ENCODE data around the gene PRKCB.

The PRKCB gene

GRCh38 chr16:23867566-23867965, 31.8 kb downstream of the PRKCB start:
- no peak for DNase-seq

GRCh38 chr16:23868136-23868535, 32.4 kb downstream of the PRKCB start:
- DNase-seq, result no peak

GRCh38 chr16:23869052-23869451, 33.3 kb downstream of the PRKCB start:
- DNase-seq, result no peak

- DNase-seq, result no peak
Observed at GRCh38 chr16:23871924-23872323, 36.1 kb downstream of the PRKCB start.

- DNase-seq, result no peak
Observed at GRCh38 chr16:23874613-23875294, 39.0 kb downstream of the PRKCB start.

- DNase-seq, result no peak
Observed at GRCh38 chr16:23876256-23876896, 40.6 kb downstream of the PRKCB start.

GRCh38 chr16:23877107-23878070, 41.6 kb downstream of the PRKCB start:
- no peak for DNase-seq

- no peak for DNase-seq
Observed at GRCh38 chr16:23879735-23880373, 44.1 kb downstream of the PRKCB start.

GRCh38 chr16:23889189-23889588, 53.4 kb downstream of the PRKCB start:
- no peak for DNase-seq

GRCh38 chr16:23893986-23894385, 58.2 kb downstream of the PRKCB start:
- DNase-seq, result no peak

GRCh38 chr16:23895052-23895451, 59.3 kb downstream of the PRKCB start:
- no peak for DNase-seq

- DNase-seq, result no peak
Observed at GRCh38 chr16:23896832-23897821, 61.3 kb downstream of the PRKCB start.

- DNase-seq, result no peak
Observed at GRCh38 chr16:23898682-23899430, 63.1 kb downstream of the PRKCB start.

- DNase-seq, result no peak
Observed at GRCh38 chr16:23899869-23900268, 64.1 kb downstream of the PRKCB start.

GRCh38 chr16:23900480-23901177, 64.8 kb downstream of the PRKCB start:
- no peak for DNase-seq

- no peak for DNase-seq
Observed at GRCh38 chr16:23901178-23902033, 65.6 kb downstream of the PRKCB start.

GRCh38 chr16:23902034-23902747, 66.4 kb downstream of the PRKCB start:
- DNase-seq, result no peak

- no peak for DNase-seq
Observed at GRCh38 chr16:23902748-23903414, 67.1 kb downstream of the PRKCB start.
